ENCODE data around the gene ATP1A1. TPM values are rescaled to one million over a fixed set of nuclear protein-coding genes. Genes with fewer than 3 reads are reported as not detected.

Gene ATP1A1
- total RNA-seq, 1 donor from 2014 or later = 255 TPM

DNA sequence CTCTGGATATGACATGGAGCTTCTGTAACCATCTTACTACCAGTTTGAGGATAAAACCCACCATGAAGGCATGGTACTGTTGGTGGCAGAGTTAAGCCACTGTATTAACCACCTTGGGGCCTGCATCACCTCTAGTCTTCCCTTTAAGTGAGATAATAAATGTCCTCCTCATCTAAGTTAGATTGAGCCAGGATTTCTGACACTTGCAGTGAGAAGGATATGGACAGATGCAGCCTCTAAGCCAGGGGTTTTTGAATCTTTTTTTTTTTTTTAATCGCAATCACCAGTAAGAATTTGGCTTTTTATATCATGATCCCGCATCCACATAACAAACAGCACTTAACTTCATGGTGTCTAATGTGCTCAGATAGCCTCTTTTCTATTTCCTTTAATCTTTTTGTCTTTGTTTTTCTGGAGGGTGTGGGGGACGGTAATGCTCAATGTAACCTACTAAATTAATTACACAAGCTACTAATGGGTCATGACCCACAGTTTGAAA, 42.2 kb downstream of the ATP1A1 start:
- H3K4me1 ChIP-seq = peaks cover 0 to 8% of the 10 kb centered on the region in 2 donors
- H3K27ac ChIP-seq = no peak overlapping the region
- TF ChIP-seq, protein P1, sequence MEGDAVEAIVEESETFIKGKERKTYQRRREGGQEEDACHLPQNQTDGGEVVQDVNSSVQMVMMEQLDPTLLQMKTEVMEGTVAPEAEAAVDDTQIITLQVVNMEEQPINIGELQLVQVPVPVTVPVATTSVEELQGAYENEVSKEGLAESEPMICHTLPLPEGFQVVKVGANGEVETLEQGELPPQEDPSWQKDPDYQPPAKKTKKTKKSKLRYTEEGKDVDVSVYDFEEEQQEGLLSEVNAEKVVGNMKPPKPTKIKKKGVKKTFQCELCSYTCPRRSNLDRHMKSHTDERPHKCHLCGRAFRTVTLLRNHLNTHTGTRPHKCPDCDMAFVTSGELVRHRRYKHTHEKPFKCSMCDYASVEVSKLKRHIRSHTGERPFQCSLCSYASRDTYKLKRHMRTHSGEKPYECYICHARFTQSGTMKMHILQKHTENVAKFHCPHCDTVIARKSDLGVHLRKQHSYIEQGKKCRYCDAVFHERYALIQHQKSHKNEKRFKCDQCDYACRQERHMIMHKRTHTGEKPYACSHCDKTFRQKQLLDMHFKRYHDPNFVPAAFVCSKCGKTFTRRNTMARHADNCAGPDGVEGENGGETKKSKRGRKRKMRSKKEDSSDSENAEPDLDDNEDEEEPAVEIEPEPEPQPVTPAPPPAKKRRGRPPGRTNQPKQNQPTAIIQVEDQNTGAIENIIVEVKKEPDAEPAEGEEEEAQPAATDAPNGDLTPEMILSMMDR (IDR thresholded peaks at IDR 0.05) = no peak
- no peak overlapping the region for H3K4me3 ChIP-seq
- H3K36me3 ChIP-seq = no peaks in the 10 kb centered on the region
- no peaks in the 10 kb centered on the region for H3K9me3 ChIP-seq
- DNase-seq (ENCODE audit: low spot score in 2 of 2) = no peak
- intact Hi-C loops (cut with DNase I) = no loop called here
- H3K27me3 ChIP-seq = no peaks in the 10 kb centered on the region

DNA sequence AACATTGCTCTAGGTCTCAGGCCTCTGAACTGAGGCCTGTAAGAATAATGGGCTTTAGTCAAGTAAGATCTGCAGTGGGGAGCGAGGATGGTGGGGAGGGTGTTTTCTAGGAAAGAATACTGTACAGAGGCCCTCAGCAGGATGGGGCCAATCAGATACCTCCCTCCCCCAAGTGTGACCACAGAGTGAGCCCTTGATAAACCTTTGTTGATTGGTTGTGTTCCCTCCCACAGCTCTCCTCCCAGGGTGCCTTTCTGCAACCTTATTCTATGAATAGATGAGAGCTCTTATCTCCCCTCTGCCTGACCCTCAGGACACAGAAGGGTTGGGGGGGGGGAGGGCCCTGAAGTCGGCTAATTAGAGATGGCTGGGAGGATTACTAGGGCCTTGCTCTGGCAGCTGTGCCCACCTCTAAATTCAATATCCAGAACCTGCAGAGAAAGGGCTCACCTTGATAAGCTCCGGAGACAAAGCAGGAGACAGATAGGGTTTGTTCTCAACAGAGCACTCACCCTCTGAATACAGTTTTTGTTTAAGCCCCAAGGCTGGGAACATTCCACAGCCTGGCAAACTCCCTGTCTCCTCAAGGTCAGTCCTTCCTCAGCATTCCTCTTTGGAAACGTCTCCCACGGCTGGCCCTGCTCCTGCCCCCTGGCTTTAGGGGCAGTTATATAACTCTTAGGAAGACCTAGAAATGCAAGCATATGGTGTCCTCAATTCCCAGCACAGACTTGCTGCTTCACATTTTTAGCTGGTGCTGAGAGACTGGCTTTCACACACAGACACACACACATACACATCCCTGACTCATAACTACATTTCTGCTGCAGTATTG, 42.9 kb downstream of the ATP1A1 start:
- TF ChIP-seq, protein P1 (IDR thresholded peaks at IDR 0.05) = no peak
- H3K4me1 ChIP-seq = peaks cover 0 to 8% of the 10 kb centered on the region in 2 donors
- H3K4me3 ChIP-seq = no peak overlapping the region
- no peaks in the 10 kb centered on the region for H3K27me3 ChIP-seq
- H3K27ac ChIP-seq = no peak overlapping the region
- H3K36me3 ChIP-seq = no peaks in the 10 kb centered on the region
- intact Hi-C loops (cut with DNase I) = no loop called here
- no peaks in the 10 kb centered on the region for H3K9me3 ChIP-seq
- DNase-seq (ENCODE audit: low spot score in 2 of 2) = no peak

DNA sequence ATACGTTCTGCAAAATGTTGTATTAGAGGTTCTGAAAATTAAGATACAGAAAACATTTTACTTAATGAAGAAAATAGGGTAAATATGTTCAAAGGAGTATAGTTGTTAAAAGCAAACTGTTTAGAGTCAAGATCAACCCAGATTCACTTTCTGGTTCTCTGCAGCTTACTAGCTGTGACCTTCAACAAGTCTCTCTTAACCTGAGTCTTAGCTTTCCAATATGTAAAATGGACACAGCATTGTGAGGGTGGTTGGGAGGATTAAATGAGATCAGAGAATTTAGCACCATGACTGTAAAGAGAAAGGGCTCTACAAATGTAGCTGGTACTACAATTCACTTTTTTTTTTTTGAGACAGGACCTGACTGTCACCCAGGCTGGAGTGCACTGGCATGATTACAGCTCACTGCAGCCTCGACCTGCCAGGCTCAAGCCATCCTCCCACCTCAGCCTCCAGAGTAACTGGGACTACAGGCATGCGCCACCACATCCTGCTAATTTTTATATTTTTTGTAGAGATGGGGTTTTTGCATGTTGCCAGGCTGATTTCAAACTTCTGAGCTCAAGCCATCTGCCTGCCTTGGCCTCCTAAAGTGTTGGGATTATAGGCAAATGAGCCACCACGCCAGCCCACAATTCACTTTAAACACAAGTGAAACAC, 43.9 kb downstream of the ATP1A1 start:
- Histone ChIP-seq H3K4me3 (no peak overlapping the region), H3K9me3 (no peaks in the 10 kb centered on the region), H3K36me3 (no peaks in the 10 kb centered on the region), H3K27ac (no peak overlapping the region), H3K27me3 (no peaks in the 10 kb centered on the region), H3K4me1 (peaks cover 0 to 8% of the 10 kb centered on the region in 2 donors)
- DNase-seq (ENCODE audit: low spot score in 2 of 2) = no peak
- intact Hi-C loops (cut with DNase I) = no loop called here
- TF ChIP-seq, protein P1 (IDR thresholded peaks at IDR 0.05) = no peak

DNA sequence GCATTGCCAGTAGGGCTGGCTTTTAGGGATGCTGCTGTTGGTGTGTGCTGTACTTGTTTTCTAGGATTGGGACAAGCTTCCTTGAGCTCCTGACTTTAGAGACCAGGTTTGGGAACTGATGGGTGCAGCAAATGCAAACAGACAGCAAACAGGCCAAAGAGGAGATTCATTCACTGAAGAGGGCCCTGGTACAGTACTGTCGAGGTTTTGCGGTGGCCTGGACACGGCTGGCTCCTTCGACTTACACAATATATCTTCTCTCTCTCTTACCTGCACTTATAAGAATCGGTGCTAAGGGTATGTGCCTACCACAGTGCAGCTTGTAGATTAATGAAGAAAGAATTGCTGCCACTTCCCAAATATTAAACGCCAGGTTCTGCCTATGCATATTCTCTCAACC, 44.6 kb downstream of the ATP1A1 start:
- intact Hi-C loops (cut with DNase I) = loop anchor here (2.0 kb wide), 1 partner anchor 45 kb away; the partner anchor contains the start of gene ATP1A1
- TF ChIP-seq, protein P1 (IDR thresholded peaks at IDR 0.05) = no peak

DNA sequence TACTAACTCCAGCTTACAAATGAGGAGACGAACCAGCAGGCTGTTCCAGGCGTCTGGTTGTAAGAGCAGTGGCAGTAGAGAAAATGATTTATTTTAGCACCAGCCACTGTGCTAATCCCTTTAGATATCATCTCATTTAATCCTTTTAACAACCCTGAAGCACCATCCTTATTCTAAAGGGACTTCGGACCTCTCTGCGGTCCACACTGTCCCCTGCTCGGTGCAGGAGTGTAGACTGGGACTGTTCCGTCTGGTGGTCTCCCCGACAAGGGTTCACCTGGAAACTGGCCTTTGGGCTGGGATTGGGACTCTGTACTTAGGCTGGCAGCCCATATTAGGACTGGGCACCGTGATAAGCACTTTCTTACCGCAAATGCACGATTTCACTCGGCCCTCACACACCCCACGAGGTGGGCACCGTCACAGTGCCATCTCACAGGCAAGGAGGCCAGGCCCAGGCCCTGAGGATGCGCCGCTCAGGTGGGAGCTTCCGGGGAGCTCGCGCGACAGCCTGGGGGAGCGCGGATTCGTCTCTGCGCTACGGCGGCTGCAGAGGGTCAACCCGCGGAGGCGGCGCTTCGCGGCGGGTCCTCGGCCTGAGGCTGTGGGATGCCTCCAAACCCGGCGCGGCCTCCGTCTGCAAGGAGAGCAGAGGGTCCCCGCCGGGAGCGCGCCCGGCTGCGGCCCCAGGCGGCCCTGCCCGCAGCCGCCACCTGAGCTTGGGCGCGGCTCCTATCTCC, 45.2 kb downstream of the ATP1A1 start:
- Histone ChIP-seq H3K27ac (peak overlapping the region; percentile 63 to 71), H3K27me3 (no peaks in the 10 kb centered on the region), H3K4me1 (peaks cover 0 to 8% of the 10 kb centered on the region in 2 donors), H3K4me3 (peak overlapping the region; percentile 76 to 98), H3K9me3 (no peaks in the 10 kb centered on the region), H3K36me3 (no peaks in the 10 kb centered on the region)
- TF ChIP-seq, protein P1 (IDR thresholded peaks at IDR 0.05) = no peak
- intact Hi-C loops (cut with DNase I) = loop anchor here (2.0 kb wide), 1 partner anchor 45 kb away; the partner anchor contains the start of gene ATP1A1
- DNase-seq (ENCODE audit: low spot score in 2 of 2) = peak; percentile 19 to 85

More for the DNA sequence above, 44.6 kb downstream of the ATP1A1 start:
- H3K4me3 ChIP-seq = peak overlapping the region; percentile 76 to 98
- H3K27me3 ChIP-seq = no peaks in the 10 kb centered on the region
- no peak for DNase-seq (ENCODE audit: low spot score in 2 of 2)
- peak overlapping the region in 1 of 2 donors; percentile 63 for H3K27ac ChIP-seq
- H3K4me1 ChIP-seq = peaks cover 0 to 8% of the 10 kb centered on the region in 2 donors
- H3K36me3 ChIP-seq = no peaks in the 10 kb centered on the region
- H3K9me3 ChIP-seq = no peaks in the 10 kb centered on the region
